Measurements from ENCODE around the gene PRR29. TPM values are rescaled to one million over a fixed set of nuclear protein-coding genes. Genes with fewer than 3 reads are reported as not detected.
A peak's percentile ranks its signal among the peaks of the same experiment; 100 is the strongest.

The PRR29 gene
- total RNA-seq (2013): not detected
- polyA plus RNA-seq (1 to 10 TPM in 2 of 3 donors, under 1 TPM in 1; 0.03 to 2.1 (median 1.4) TPM), polyA minus RNA-seq (not detected in 2 replicates), total RNA-seq (0.04 to 1.1 (median 0.21) reads per million in 11 experiments)

GRCh38 chr17:63998050-63998720 is at the start of gene PRR29:
Gene PRR29 (plus strand): TSS chr17:63998351. CDS start chr17:63998365, 14 bp downstream.
- peaks cover 43% of the 10 kb centered on the region for H3K4me1 Mint-ChIP-seq
- H3K79me2 ChIP-seq (ENCODE audit: insufficient read depth, low read length): no peaks in the 10 kb centered on the region
- no peaks in the 10 kb centered on the region for H4K20me1 ChIP-seq (ENCODE audit: insufficient read depth, low read length)
- peak within 1 kb of the TSS; percentile 12 for H3K9ac ChIP-seq (ENCODE audit: insufficient read depth, low read length, poor library complexity, severe bottlenecking)
- H3K27me3 Mint-ChIP-seq (ENCODE audit: low read depth in 3 of 3): peaks cover 32 to 50% (median 45%) of the 10 kb centered on the region in 3 donors
- peaks cover 8 to 36% of the 10 kb centered on the region in 2 donors for H3K27me3 ChIP-seq (ENCODE audit: control insufficient read depth in 2 of 2, insufficient read depth in 2 of 2, low read length in 2 of 2)
- H3K27ac Mint-ChIP-seq: peak within 1 kb of the TSS in 2 of 7 donors; percentile 55 to 73
- peaks cover 12% of the 10 kb centered on the region in 2 donors for H3K36me3 ChIP-seq (replicated peaks in 1 of 2; ENCODE audit: control insufficient read depth in 1 of 2, insufficient read depth in 2 of 2, low read length in 2 of 2)
- H3K4me3 Mint-ChIP-seq: peak within 1 kb of the TSS; percentile 88 to 95
- no peak for TF ChIP-seq CTCF (IDR thresholded peaks at IDR 0.05)
- no peak within 1 kb of the TSS for H3K27ac ChIP-seq (ENCODE audit: low read depth in 1 of 2, low read length in 2 of 2)
- peaks cover 47 to 48% of the 10 kb centered on the region in 2 donors for H3K4me1 ChIP-seq (ENCODE audit: control insufficient read depth in 1 of 2, insufficient read depth in 2 of 2, low read length in 2 of 2)
- peaks cover 0 to 13% (median 1%) of the 10 kb centered on the region in 7 donors for H3K9me3 Mint-ChIP-seq
- peak within 1 kb of the TSS; percentile 98 for H3K4me2 ChIP-seq (replicated peaks; ENCODE audit: extremely low read depth, low read length, poor library complexity, severe bottlenecking)
- 1% methylated on average over 29 of the region's 43 CpGs for WGBS (ENCODE audit: insufficient coverage)
- intact Hi-C loops (cut with micrococcal nuclease): no loop called here
- peak within 1 kb of the TSS; percentile 57 to 84 (median 61) for H3K4me3 ChIP-seq (replicated peaks in 1 of 3; ENCODE audit: low read depth in 2 of 3, low read length in 3 of 3)
- DNase-seq: peak; percentile 51 to 71 (median 69)
- peak within 1 kb of the TSS; percentile 87 for H2AFZ ChIP-seq (ENCODE audit: insufficient read depth, low read depth, low read length, poor library complexity, severe bottlenecking)
- H3K9me3 ChIP-seq (replicated peaks in 1 of 2; ENCODE audit: control insufficient read depth in 1 of 2, insufficient read depth in 1 of 2, low read length in 2 of 2): no peaks in the 10 kb centered on the region
- H3K36me3 Mint-ChIP-seq: peaks cover 7 to 11% of the 10 kb centered on the region in 2 donors

GRCh38 chr17:63948521-63948920 is 49.6 kb upstream of the PRR29 start:
- intact Hi-C loops (cut with micrococcal nuclease): loop anchor here in 1 of 2 donors (5.0 kb wide), 1 partner anchor 46 kb away; no protein-coding TSS in a partner anchor

More at GRCh38 chr17:63948521-63948920, 49.6 kb upstream of the PRR29 start:
- Histone ChIP-seq H3K79me2 (ENCODE audit: insufficient read depth, low read length) (no peaks in the 10 kb centered on the region), H3K27ac (ENCODE audit: low read depth in 1 of 2, low read length in 2 of 2) (no peak overlapping the region), H3K9me3 (replicated peaks in 1 of 2; ENCODE audit: control insufficient read depth in 1 of 2, insufficient read depth in 1 of 2, low read length in 2 of 2) (no peaks in the 10 kb centered on the region), H3K27me3 (ENCODE audit: control insufficient read depth in 2 of 2, insufficient read depth in 2 of 2, low read length in 2 of 2) (no peaks in the 10 kb centered on the region), H3K36me3 (replicated peaks in 1 of 2; ENCODE audit: control insufficient read depth in 1 of 2, insufficient read depth in 2 of 2, low read length in 2 of 2) (no peaks in the 10 kb centered on the region), H2AFZ (ENCODE audit: insufficient read depth, low read depth, low read length, poor library complexity, severe bottlenecking) (no peak overlapping the region), H3K4me3 (replicated peaks in 1 of 3; ENCODE audit: low read depth in 2 of 3, low read length in 3 of 3) (no peak overlapping the region), H3K9ac (ENCODE audit: insufficient read depth, low read length, poor library complexity, severe bottlenecking) (no peak overlapping the region), H4K20me1 (ENCODE audit: insufficient read depth, low read length) (no peaks in the 10 kb centered on the region), H3K4me1 (ENCODE audit: control insufficient read depth in 1 of 2, insufficient read depth in 2 of 2, low read length in 2 of 2) (peaks cover 9 to 10% of the 10 kb centered on the region in 2 donors), H3K4me2 (replicated peaks; ENCODE audit: extremely low read depth, low read length, poor library complexity, severe bottlenecking) (no peak overlapping the region)
- Mint-ChIP-seq H3K9me3 (no peaks in the 10 kb centered on the region), H3K27ac (no peak overlapping the region), H3K4me1 (peaks cover 6% of the 10 kb centered on the region), H3K27me3 (ENCODE audit: low read depth in 3 of 3) (peaks cover 0 to 8% (median 7%) of the 10 kb centered on the region in 3 donors), H3K36me3 (no peaks in the 10 kb centered on the region), H3K4me3 (no peak overlapping the region)
- no peak for TF ChIP-seq CTCF (IDR thresholded peaks at IDR 0.05)
- DNase-seq: no peak
- 95% methylated on average over 7 of the region's 9 CpGs for WGBS (ENCODE audit: insufficient coverage)
